Ramos (cell line): ENCODE measurements around the gene ABTB2.

ENCODE experiments used
- in situ Hi-C: fragments of 300-500 bp; cut with MboI; formaldehyde crosslinking; loops from one replicate; pipeline ENCODE4 v1.14.3; 2022; ENCODE audit warnings: low sequenced_read_pairs; ENCODE audit not compliant: unreplicated experiment

The ABTB2 gene

GRCh38 chr11:34300026-34300925 lies 57.5 kb downstream of the ABTB2 start:
- in situ Hi-C loops: no loop called here

DNA sequence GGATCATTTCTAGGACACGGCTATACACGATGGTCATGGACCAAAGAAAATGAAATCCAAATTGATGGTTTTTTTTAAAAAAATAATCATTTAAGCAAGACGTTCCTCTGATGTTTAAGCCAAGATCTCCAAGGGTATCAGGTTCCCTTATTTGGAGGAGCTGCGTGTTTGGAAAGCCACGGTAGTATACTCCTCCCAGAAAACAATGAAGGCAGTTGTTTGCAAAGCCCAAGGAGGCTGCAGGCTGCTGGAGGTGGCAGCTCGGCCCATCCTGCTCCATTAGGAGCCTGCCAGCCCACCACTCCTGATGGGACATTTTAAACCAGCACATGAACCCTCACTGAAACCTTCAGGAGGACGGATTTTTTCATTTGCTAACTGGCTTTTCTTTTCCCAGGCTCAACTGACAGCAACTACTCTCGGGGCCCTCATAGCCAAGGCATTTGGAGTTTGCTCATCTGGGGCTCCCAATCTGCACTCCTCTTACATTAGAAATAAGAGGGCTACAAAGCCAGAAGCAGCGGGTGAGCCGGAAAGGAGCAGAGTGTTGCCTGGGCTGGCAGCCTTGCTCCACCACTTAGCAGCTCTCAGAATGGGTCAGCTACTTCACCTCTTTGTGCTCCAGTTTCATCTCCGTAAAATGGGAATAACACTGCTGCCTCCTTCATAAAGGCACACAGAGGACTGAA lies 58.4 kb downstream of the ABTB2 start:
- in situ Hi-C loops: no loop called here

- in situ Hi-C loops: no loop called here
Observed at GRCh38 chr11:34298871-34299270, 58.9 kb downstream of the ABTB2 start.

DNA sequence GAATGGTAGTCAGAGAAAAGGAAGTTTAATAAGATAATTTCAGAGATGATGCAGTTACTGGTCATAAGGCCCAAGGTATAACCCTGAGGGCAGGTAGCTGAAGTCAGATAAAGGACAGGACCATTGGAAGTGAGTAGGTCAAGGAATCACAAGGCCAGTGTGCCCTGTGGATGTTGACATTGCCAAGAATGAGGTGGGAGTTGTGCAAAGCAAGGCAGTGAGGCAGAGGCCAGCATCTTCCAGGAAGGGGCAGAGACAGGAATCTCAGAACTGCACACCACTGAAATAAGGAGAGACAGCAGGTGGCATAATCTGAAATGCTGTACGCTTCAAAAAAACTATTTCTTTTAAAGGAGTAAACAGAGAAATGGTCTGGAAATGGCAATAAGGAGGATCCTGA lies 61.4 kb downstream of the ABTB2 start:
- in situ Hi-C loops: no loop called here

GRCh38 chr11:34292546-34292945 lies 65.3 kb downstream of the ABTB2 start:
- in situ Hi-C loops: no loop called here

DNA sequence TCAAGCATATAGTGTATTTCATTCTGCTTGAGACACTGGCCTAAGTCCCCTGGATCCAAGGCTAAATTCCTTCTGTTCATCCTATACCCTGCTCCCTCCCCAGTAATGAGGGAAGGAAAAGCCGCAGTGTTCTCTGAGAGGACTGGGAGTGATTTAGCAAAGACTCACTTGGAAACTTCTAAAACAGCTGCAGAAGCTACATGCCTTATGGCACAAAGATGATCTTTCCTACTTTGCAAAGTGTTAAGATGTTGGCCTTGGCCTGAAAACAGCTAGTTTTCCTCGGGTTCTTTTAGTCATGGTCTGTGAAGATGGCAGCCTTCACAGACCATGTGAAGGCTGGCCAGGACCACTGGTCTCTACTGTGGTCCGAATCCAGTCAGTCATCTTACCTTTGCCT lies 65.7 kb downstream of the ABTB2 start:
- in situ Hi-C loops: no loop called here

DNA sequence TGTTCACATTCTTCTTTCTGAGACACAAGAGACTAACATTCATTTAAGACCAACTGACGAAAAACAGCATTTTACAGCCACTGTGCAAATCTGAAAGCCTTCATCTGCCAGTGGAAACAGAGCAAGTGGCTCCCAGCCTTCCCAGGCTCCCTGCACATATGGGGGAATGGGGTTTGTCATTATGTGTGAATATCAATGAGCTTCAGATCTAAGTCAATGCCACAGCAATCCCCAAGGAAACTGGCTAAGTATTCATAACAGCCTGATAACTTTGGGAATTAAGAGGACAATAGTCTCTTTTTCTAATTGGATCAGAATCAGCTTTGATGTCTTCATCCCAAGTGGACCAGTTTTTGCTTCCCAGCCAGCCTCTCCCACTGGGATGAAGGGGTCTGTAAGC lies 66.9 kb downstream of the ABTB2 start:
- in situ Hi-C loops: no loop called here

DNA sequence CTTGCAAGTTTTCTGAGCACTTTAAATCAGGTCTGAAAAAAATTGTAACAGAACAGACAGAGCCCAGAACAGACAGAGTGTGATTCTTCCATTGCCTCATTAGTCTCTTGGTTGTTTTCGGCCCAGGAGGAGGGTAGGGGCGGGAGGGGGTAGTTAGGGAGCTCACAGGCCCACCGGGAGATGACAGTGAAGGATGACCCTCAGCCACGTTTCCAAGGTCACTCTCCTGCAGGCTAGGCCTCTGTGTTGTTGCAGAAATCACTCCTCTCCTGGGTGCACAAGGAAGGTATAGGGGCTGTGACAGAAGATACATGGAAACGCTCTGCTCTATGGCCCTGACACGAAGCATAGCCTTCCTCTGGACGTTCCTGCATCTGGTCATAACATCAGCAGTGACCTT lies 69.3 kb downstream of the ABTB2 start:
- in situ Hi-C loops: no loop called here

DNA sequence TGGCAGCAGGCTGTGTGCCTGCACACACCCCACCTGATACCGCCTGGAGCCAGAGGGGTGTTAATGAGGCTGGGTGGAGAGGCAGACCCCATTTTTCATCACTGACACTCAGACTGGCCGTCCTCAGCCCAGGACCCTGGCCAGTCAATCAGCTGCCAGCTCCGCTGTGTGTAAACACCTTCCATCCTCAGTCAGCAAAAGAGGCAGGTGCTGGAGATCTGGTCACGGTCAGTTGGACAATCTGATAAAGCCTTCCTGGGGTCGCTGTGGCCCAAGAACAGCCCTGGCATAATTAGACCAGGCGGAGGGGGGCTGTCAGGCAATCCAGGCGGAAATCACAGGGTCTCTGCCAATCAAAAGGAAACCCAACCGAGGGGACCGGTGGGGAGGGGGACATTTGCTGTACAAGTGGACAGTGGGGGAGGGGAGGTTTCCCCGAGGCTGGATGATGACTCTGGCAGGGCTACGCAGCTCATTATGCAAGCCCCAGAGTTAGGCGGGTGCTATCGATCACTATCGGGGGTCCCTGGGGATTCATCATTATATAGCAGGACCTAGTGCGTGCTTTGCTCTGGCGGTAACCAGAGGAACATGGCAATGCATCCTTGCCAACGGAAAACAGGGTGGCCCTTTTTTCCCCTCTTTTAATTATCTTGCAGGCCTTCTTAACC lies 72.9 kb downstream of the ABTB2 start:
- in situ Hi-C loops: no loop called here

GRCh38 chr11:34284156-34284555 lies 73.7 kb downstream of the ABTB2 start:
- in situ Hi-C loops: no loop called here

DNA sequence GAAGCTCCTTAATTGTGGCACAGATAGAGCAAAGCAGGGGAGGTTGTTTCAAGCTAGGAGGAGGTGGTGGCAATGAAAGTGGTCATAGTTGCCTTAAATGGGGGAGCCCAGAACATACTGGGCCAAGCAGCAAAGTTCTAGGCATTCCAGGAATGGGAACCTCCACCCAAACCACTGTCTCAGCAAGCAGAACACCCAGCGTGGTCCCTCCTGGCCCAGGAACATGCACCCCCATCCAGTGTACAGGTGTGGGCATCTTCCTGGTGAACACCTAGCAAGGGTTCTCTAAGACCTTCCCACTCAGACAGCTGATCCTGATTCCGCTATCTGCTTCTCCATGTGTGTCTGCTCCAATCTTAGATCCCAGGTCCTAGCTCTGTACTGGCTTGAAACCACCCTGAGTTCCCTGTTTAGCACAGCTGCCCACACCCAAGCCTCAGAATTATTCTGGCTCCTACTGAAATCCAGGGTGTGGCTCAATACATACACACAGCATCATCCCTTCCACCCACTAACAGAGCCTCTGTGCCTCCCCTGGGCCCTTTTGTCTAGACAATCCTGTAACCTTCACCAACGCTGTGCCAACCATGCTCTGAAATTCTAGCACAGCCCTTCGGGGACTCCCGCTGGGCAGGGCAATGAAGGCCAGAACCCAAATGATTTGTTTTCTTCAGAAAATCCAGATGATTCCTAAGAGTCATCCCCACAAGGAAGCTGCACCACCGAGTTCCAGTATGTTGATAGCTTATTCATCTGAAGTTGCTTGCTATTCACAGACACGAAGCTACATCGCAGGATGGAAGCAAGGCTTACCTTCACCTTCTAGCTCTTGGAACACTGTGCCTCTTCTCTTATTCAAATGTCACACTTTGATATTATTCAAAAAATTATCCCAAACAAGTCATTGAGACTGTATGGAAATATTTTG lies 76.6 kb downstream of the ABTB2 start:
- in situ Hi-C loops: no loop called here

GRCh38 chr11:34278693-34279297 lies 79.0 kb downstream of the ABTB2 start:
- in situ Hi-C loops: no loop called here

GRCh38 chr11:34278175-34278574 lies 79.6 kb downstream of the ABTB2 start:
- in situ Hi-C loops: no loop called here

DNA sequence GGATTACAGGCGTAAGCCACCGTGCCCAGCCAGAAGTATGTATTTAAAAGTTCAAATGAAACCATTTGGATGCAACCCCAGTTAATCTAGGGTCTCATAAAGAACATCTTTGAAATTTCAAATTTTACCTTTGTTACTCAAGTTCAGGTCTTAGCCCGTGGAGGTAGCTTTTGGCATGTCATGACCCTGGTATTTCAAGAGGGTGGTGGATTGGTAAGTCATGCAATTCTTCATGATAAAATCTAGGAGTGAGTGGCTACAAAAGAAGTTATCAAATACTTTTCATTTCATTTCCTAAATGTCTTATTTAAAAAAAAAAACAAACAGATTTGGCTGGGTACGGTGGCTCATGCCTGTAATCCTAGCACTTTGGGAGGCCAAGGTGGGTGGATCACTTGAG lies 80.6 kb downstream of the ABTB2 start:
- in situ Hi-C loops: no loop called here

DNA sequence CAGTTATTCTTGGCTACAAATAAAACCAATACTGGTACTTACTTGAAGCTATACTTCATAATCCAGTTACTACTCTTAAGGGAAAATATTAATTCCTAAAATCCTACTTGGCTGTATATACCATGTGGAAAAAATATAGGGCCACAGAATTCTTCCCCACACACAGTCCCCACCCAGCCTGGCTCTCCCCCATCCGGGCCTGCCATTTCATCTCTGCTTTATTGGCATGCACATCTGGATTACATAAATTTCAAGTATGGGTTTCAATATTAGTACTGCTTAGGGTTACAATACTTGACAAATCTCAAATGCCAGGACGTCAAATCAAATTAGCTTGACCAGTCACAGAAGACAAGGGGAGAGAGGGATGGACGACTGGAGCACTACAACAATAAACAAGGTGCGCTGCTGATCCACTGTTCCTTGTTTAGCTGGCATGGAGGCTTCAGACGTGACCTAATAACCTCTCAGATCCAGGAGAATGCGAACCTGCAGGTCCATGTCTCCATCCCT lies 81.4 kb downstream of the ABTB2 start:
- in situ Hi-C loops: no loop called here

GRCh38 chr11:34275486-34275885 lies 82.3 kb downstream of the ABTB2 start:
- in situ Hi-C loops: no loop called here

GRCh38 chr11:34274712-34275398 lies 83.0 kb downstream of the ABTB2 start:
- in situ Hi-C loops: no loop called here

- in situ Hi-C loops: no loop called here
Observed at GRCh38 chr11:34273099-34273498, 84.7 kb downstream of the ABTB2 start.

GRCh38 chr11:34271727-34272126 lies 86.1 kb downstream of the ABTB2 start:
- in situ Hi-C loops: no loop called here
